Body of pancreas (tissue), 4 donors: ENCODE measurements around the gene LRRC2. TPM values are rescaled to one million over a fixed set of nuclear protein-coding genes. Genes with fewer than 3 reads are reported as not detected.
A peak's percentile ranks its signal among the peaks of the same experiment; 100 is the strongest.

Source experiments
- ATAC-seq: fragments of 150-250 bp; one replicate; pipeline ENCODE4 v1.9.1; 2016
- DNase-seq, 4 donors: peaks; one replicate each; pipeline ENCODE4 v3.0.0-alpha.2; 2019
- H3K27ac ChIP-seq, 4 donors: fragments of 200-600 bp; sonication (generic); 1 replicate in 3 of 4; 2 replicates in 1 of 4; pipeline versions ENCODE4 v1.5.1 to v1.6.1; 2016 to 2019; ENCODE audit warnings: mild to moderate bottlenecking in 1 of 4, mixed read lengths in 1 of 4, moderate library complexity in 1 of 4
- H3K27me3 ChIP-seq, 2 donors: fragments of 200-600 bp; sonication (generic); one replicate each; pipeline ENCODE4 v1.6.0; 2016; ENCODE audit warnings: mild to moderate bottlenecking in 1 of 2
- H3K36me3 ChIP-seq, 2 donors: fragments of 200-600 bp; sonication (generic); replicated peaks in 1 of 2; 2 replicates each; pipeline ENCODE4 v1.5.1; 2016; ENCODE audit warnings: low read depth in 2 of 2; ENCODE audit not compliant: insufficient read depth in 1 of 2
- H3K4me1 ChIP-seq: fragments of 200-600 bp; sonication (generic); one replicate; pipeline ENCODE4 v1.6.0; 2016
- H3K4me3 ChIP-seq, 2 donors: fragments of 200-600 bp; sonication (generic); 1 replicate in 1 of 2; 2 replicates in 1 of 2; pipeline ENCODE4 v1.5.1; 2016 to 2019
- H3K9me3 ChIP-seq, 3 donors: fragments of 200-600 bp; sonication (generic); 1 replicate in 2 of 3; 2 replicates in 1 of 3; pipeline ENCODE4 v1.5.1; 2016
- CTCF ChIP-seq, 7 experiments: fragments of 450-650 bp in 4 of 7; fragments of 200-600 bp in 3 of 7; sonication (generic) in 3 of 7; IDR thresholded peaks; one replicate each; pipeline ENCODE4 v1.5.1; 2016 to 2019; ENCODE audit warnings: antibody characterized with exemption in 7 of 7
- POLR2A ChIP-seq, 3 donors: fragments of 450-650 bp; IDR thresholded peaks; one replicate each; pipeline ENCODE4 v1.6.1; 2016; ENCODE audit warnings: antibody characterized with exemption in 3 of 3, mild to moderate bottlenecking in 2 of 3
- WGBS, 2 donors: methylation state at CpG; one replicate each; pipeline ENCODE4 v1.1.5; 2017; 5-methylcytosine and 5-hydroxymethylcytosine counted together
- intact Hi-C: fragments of 100-400 bp; cut with DNase I; formaldehyde crosslinking; loops from one replicate; pipeline ENCODE4 v1.15.1; 2023
- total RNA-seq, 2 donors: library from RNA; depleted of rRNA; stranded (reverse); fragments of >200 nt; gene quantifications; one replicate each; pipeline ENCODE4 v1.1.0, GENCODE V29; 2016

The LRRC2 gene
- total RNA-seq, 2 donors from 2014 or later, result 1.8 to 2.3 TPM

- TF ChIP-seq POLR2A (IDR thresholded peaks at IDR 0.05), result no peak
- no peak for DNase-seq
- H3K9me3 ChIP-seq, result no peaks in the 10 kb centered on the region
- H3K36me3 ChIP-seq, result no peaks in the 10 kb centered on the region
- no peak for ATAC-seq
- H3K4me1 ChIP-seq, result peaks cover 12% of the 10 kb centered on the region
- H3K4me3 ChIP-seq, result no peak overlapping the region
- WGBS, 2 donors, result 26 to 28% methylated on average over 2 of the region's 2 CpGs
- H3K27me3 ChIP-seq, result no peaks in the 10 kb centered on the region
- H3K27ac ChIP-seq, result no peak overlapping the region
- intact Hi-C loops, result no loop called here
These were observed 8.1 kb upstream of the LRRC2 start for GRCh38 chr3:46574243-46574646.

GRCh38 chr3:46573701-46574100, 7.6 kb upstream of the LRRC2 start:
- intact Hi-C loops, result no loop called here
- TF ChIP-seq CTCF (IDR thresholded peaks at IDR 0.05) (no peak), POLR2A (IDR thresholded peaks at IDR 0.05) (no peak)
- 59 to 68% methylated on average over 4 of the region's 4 CpGs for WGBS, 2 donors
- peaks cover 12% of the 10 kb centered on the region for H3K4me1 ChIP-seq
- H3K4me3 ChIP-seq, result no peak overlapping the region
- H3K36me3 ChIP-seq, result no peaks in the 10 kb centered on the region
- H3K27ac ChIP-seq, result no peak overlapping the region
- ATAC-seq (no peak), DNase-seq (no peak)
- no peaks in the 10 kb centered on the region for H3K27me3 ChIP-seq
- no peaks in the 10 kb centered on the region for H3K9me3 ChIP-seq

GRCh38 chr3:46571684-46572083, 5.6 kb upstream of the LRRC2 start:
- intact Hi-C loops, result no loop called here

GRCh38 chr3:46565607-46566039, 479 bp downstream of the LRRC2 start:
- intact Hi-C loops, result no loop called here
- Histone ChIP-seq H3K27ac (peak overlapping the region in 2 of 4 donors; percentile 21 to 51), H3K36me3 (no peaks in the 10 kb centered on the region), H3K4me1 (peaks cover 21% of the 10 kb centered on the region), H3K27me3 (no peaks in the 10 kb centered on the region), H3K4me3 (peak overlapping the region in 1 of 2 donors; percentile 35), H3K9me3 (no peaks in the 10 kb centered on the region)
- TF ChIP-seq CTCF (IDR thresholded peaks at IDR 0.05), result peak in 2 of 7 experiments; percentile 5 to 9
- no peak for TF ChIP-seq POLR2A (IDR thresholded peaks at IDR 0.05)
- WGBS, 2 donors, result 7 to 11% methylated on average over 13 to 21 of the region's 21 CpGs
- ATAC-seq (peak; percentile 34), DNase-seq (peak in 2 of 4 donors; percentile 20 to 31)

More at GRCh38 chr3:46571684-46572083, 5.6 kb upstream of the LRRC2 start:
- Histone ChIP-seq H3K27ac (no peak overlapping the region), H3K27me3 (no peaks in the 10 kb centered on the region), H3K36me3 (no peaks in the 10 kb centered on the region), H3K4me1 (peaks cover 14% of the 10 kb centered on the region), H3K4me3 (no peak overlapping the region), H3K9me3 (no peaks in the 10 kb centered on the region)
- 54 to 59% methylated on average over 3 of the region's 3 CpGs for WGBS, 2 donors
- DNase-seq (no peak), ATAC-seq (no peak)
- TF ChIP-seq POLR2A (IDR thresholded peaks at IDR 0.05) (no peak), CTCF (IDR thresholded peaks at IDR 0.05) (no peak)

GRCh38 chr3:46565077-46565476, 1.0 kb downstream of the LRRC2 start:
- Histone ChIP-seq H3K4me1 (peaks cover 21% of the 10 kb centered on the region), H3K9me3 (no peaks in the 10 kb centered on the region), H3K4me3 (no peak overlapping the region), H3K27ac (no peak overlapping the region), H3K36me3 (no peaks in the 10 kb centered on the region), H3K27me3 (no peaks in the 10 kb centered on the region)
- DNase-seq, result no peak
- intact Hi-C loops, result no loop called here
- WGBS, 2 donors, result 62 to 68% methylated on average over 4 of the region's 4 CpGs
- TF ChIP-seq CTCF (IDR thresholded peaks at IDR 0.05) (no peak), POLR2A (IDR thresholded peaks at IDR 0.05) (no peak)
- ATAC-seq, result no peak
